Glutamatergic neuron (in vitro differentiated cells): ENCODE data around the gene CCIN. TPM values are rescaled to one million over a fixed set of nuclear protein-coding genes. Genes with fewer than 3 reads are reported as not detected.
"Not testable (repeated sequence)": the region's sequence is repeated elsewhere in the genome, so short reads cannot be mapped to it uniquely, and the experiment has no call there.

Source experiments
- DNase-seq: peaks from one replicate; pipeline ENCODE4 v3.0.0; 2022
- H3K27ac Mint-ChIP-seq: one replicate; pipeline ENCODE4 v1.8.0; 2020; ENCODE audit warnings: mild to moderate bottlenecking, mixed read lengths, inconsistent platforms; ENCODE audit not compliant: unreplicated experiment
- H3K27me3 Mint-ChIP-seq: one replicate; pipeline ENCODE4 v1.8.0; 2020; ENCODE audit warnings: mild to moderate bottlenecking, moderate library complexity, mixed read lengths, inconsistent platforms; ENCODE audit not compliant: unreplicated experiment
- H3K36me3 Mint-ChIP-seq: one replicate; pipeline ENCODE4 v1.8.0; 2020; ENCODE audit warnings: mild to moderate bottlenecking, mixed read lengths, inconsistent platforms; ENCODE audit not compliant: unreplicated experiment
- H3K4me1 Mint-ChIP-seq: one replicate; pipeline ENCODE4 v1.8.0; 2020; ENCODE audit warnings: mild to moderate bottlenecking, low read depth, mixed read lengths, inconsistent platforms; ENCODE audit not compliant: unreplicated experiment
- H3K4me3 Mint-ChIP-seq: one replicate; pipeline ENCODE4 v1.8.0; 2020; ENCODE audit warnings: mild to moderate bottlenecking, mixed read lengths, inconsistent platforms; ENCODE audit not compliant: unreplicated experiment
- H3K9me3 Mint-ChIP-seq: one replicate; pipeline ENCODE4 v1.8.0; 2020; ENCODE audit warnings: mild to moderate bottlenecking, moderate library complexity, mixed read lengths, inconsistent platforms; ENCODE audit not compliant: unreplicated experiment
- total RNA-seq: library from RNA; stranded (reverse); fragmentation: NEBNext Ultra II Directional; extraction: Animal tissue kit (Norgen Biotek cat#: 25700); gene quantifications from one replicate; pipeline ENCODE4 v1.2.1, GENCODE V29; 2021; ENCODE audit not compliant: unreplicated experiment
- TF ChIP-seq, protein P1 (sequence below): fragments of 200-600 bp; sonication (generic); IDR thresholded peaks from one replicate; pipeline ENCODE4 v1.5.0; 2021; ENCODE audit not compliant: partially characterized antibody, unreplicated experiment

The CCIN gene
- total RNA-seq, 1 donor from 2014 or later, result 0.22 TPM

DNA sequence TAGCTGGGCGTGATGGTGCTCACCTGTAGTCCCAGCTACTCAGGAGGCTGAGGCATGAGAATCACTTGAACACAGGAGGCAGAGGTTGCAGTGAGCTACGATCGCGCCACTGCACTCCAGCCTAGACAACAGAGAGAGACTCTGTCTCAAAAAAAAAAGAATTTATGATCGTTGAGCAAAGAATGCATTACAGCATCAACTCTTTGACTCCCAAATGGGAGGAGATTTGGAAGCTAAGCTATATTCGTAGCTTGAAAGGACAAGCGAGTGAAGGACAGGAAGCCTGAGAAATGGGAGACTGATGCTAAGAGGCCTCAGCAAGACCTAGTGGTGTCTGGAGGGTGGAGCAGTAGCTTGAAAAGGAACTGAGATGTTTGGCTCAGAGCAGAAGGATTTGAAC is 10.3 kb upstream of the CCIN start:
- Mint-ChIP-seq H3K27me3 (peaks cover 11% of the 10 kb centered on the region), H3K36me3 (peaks cover 23% of the 10 kb centered on the region), H3K4me3 (no peak overlapping the region), H3K4me1 (peaks cover 13% of the 10 kb centered on the region), H3K9me3 (peaks cover 8% of the 10 kb centered on the region), H3K27ac (no peak overlapping the region)
- DNase-seq, result no peak
- TF ChIP-seq, protein P1, sequence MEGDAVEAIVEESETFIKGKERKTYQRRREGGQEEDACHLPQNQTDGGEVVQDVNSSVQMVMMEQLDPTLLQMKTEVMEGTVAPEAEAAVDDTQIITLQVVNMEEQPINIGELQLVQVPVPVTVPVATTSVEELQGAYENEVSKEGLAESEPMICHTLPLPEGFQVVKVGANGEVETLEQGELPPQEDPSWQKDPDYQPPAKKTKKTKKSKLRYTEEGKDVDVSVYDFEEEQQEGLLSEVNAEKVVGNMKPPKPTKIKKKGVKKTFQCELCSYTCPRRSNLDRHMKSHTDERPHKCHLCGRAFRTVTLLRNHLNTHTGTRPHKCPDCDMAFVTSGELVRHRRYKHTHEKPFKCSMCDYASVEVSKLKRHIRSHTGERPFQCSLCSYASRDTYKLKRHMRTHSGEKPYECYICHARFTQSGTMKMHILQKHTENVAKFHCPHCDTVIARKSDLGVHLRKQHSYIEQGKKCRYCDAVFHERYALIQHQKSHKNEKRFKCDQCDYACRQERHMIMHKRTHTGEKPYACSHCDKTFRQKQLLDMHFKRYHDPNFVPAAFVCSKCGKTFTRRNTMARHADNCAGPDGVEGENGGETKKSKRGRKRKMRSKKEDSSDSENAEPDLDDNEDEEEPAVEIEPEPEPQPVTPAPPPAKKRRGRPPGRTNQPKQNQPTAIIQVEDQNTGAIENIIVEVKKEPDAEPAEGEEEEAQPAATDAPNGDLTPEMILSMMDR, result no peak

DNA sequence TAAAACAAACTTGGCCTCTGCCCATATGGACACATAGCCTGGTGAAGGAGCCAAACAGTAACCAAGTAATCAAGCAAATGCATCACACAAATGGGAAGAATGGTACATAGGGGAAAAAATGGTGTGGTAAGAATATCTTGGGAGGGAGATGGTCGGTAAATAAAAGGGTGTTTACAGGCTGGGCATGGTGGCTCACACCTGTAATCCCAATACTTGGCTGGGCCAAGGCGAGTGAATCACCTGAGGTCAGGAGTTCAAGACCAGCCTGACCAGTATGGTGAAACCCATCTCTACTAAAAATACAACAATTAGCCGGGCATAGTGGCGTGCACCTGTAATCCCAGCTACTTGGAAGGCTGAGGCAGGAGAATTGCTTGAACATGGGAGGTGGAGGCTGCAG is 9.7 kb upstream of the CCIN start:
- H3K27me3 Mint-ChIP-seq, result peaks cover 12% of the 10 kb centered on the region
- H3K4me3 Mint-ChIP-seq, DNase-seq, H3K27ac Mint-ChIP-seq, H3K9me3 Mint-ChIP-seq: not testable (repeated sequence)
- peaks cover 13% of the 10 kb centered on the region for H3K4me1 Mint-ChIP-seq
- peaks cover 23% of the 10 kb centered on the region for H3K36me3 Mint-ChIP-seq

DNA sequence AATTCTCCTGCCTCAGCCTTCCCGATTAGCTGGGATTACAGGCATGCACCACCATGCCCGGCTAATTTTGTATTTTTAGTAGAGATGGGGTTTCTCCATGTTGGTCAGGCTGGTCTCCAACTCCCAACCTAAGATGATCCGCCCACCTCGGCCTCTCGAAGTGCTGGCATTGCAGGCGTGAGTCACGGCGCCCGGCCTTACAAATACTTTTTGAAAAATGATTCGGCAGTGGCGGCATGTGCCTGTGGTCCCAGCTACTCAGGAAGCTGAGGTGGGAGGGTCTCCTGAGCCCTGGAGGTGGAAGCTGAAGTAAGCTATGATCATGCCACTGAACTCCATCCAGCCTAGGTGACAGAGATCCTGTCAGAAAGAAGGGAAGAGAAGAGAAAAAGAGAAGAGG is 9.1 kb upstream of the CCIN start:
- DNase-seq, H3K9me3 Mint-ChIP-seq: not testable (repeated sequence)
- peaks cover 12% of the 10 kb centered on the region for H3K27me3 Mint-ChIP-seq
- H3K27ac Mint-ChIP-seq, result peak overlapping the region; percentile 55
- peak overlapping the region; percentile 26 for H3K4me3 Mint-ChIP-seq
- H3K4me1 Mint-ChIP-seq, result peaks cover 15% of the 10 kb centered on the region
- H3K36me3 Mint-ChIP-seq, result peaks cover 23% of the 10 kb centered on the region

DNA sequence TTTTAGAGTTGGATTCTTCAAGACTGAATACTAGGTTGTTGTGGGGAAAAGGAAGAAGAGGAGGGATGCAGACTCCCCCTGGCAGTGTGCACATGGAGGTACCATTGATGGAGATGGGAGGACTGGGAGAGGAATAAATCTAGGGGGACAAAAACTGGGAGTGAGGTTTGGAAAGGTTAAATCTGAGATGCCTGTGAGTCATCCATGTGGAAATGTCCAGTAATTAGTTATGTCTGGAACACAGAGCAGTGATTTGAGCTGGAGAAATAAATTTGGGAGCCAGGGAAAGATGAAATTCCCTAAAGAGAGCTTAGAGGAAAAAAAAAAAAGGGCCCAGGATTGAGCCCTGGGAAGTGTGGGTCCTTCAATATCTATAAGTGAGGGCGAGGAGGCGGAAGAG is 8.0 kb upstream of the CCIN start:
- peak overlapping the region; percentile 37 for H3K4me3 Mint-ChIP-seq

DNA sequence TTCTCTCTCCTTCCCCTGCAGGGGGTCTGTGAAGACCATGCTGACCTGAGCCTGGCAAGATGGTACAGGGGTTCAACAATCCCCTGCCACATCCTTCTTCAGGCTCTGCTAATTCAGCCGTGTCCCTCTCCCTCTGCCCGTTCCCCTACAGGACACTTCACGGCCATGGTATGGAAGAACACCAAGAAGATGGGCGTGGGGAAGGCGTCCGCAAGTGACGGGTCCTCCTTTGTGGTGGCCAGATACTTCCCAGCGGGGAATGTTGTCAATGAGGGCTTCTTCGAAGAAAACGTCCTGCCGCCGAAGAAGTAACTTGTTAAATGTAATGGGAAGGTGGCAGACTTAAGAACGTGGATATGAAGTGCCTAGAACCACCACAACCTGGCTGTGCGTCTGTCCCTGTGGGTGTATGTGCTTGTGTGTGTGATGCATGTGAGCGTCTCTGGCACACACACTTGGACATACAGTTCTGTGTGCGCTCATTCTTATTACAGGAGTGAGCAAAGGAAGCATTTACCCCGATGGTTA is 6.9 kb upstream of the CCIN start:
- Mint-ChIP-seq H3K27me3 (peaks cover 12% of the 10 kb centered on the region), H3K36me3 (peaks cover 23% of the 10 kb centered on the region), H3K4me3 (no peak overlapping the region), H3K27ac (no peak overlapping the region), H3K9me3 (peaks cover 12% of the 10 kb centered on the region), H3K4me1 (peaks cover 15% of the 10 kb centered on the region)
- no peak for DNase-seq
- TF ChIP-seq, protein P1, result no peak

More for the DNA sequence above, 8.0 kb upstream of the CCIN start:
- Mint-ChIP-seq H3K27ac (peak overlapping the region; percentile 5), H3K4me1 (peaks cover 15% of the 10 kb centered on the region), H3K27me3 (peaks cover 12% of the 10 kb centered on the region), H3K9me3 (peaks cover 12% of the 10 kb centered on the region), H3K36me3 (peaks cover 23% of the 10 kb centered on the region)
- no peak for DNase-seq
- TF ChIP-seq, protein P1, result no peak

DNA sequence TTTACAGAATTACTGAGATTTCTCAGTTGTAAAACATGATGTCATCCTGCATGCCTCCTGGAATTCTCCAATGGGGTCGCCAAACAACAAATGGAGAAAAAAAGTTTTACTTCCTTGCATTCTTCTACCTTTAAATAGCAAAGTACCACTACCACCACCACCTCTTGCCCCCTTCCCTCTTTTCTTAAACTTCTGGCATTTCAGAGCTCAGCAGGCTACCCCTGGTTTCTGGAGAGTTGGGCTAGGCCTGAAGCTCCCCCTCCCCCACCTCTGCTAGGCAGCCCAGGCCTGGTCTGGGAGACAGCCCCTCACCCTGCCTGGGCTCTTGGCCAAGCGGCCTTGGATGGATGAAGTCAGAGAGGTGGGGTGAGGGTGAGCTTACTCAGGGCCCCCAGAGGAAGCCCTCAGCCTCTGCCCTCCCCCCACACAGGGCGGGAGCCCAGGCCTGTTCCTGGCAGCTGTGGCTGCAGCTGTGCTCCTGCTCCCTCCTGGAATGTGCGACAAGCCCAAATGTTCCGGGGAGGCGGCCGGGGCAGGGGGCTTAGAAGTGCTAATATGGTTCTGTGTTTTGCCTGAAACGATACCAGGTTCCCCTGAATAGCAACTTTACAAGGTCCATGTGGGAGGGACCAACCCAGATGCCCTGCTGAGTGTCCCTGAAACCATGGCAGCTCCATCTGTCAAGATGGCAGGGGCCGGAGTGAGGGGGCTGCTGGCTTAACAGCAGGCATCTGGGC is 6.0 kb upstream of the CCIN start:
- H3K9me3 Mint-ChIP-seq, result peaks cover 10% of the 10 kb centered on the region
- TF ChIP-seq, protein P1, result no peak
- DNase-seq, result peak; percentile 56
- H3K36me3 Mint-ChIP-seq, result peaks cover 14% of the 10 kb centered on the region
- H3K27me3 Mint-ChIP-seq, result peaks cover 12% of the 10 kb centered on the region
- peak overlapping the region; percentile 87 for H3K27ac Mint-ChIP-seq
- peak overlapping the region; percentile 64 for H3K4me3 Mint-ChIP-seq
- peaks cover 15% of the 10 kb centered on the region for H3K4me1 Mint-ChIP-seq
